Astrocyte of the cerebellum (primary cell): ENCODE measurements around the gene HSD17B4.
"Not testable (repeated sequence)": the region's sequence is repeated elsewhere in the genome, so short reads cannot be mapped to it uniquely, and the experiment has no call there.

Source experiments
- DNase-seq: peaks from one replicate; pipeline ENCODE4 v3.0.0-alpha.2; 2011; ENCODE audit warnings: low read depth
- H3K4me3 ChIP-seq: 2 replicates; pipeline ENCODE4 v1.5.1; 2011; ENCODE audit warnings: mild to moderate bottlenecking, low read depth, low read length, moderate library complexity
- in situ Hi-C: cut with HindIII; loops from 2 replicates; pipeline ENCODE4 v1.10.0; 2017; ENCODE audit warnings: low sequenced_read_pairs
- TF ChIP-seq, protein P1 (sequence below): IDR thresholded peaks from 2 replicates; pipeline ENCODE4 v1.5.1; 2012; ENCODE audit warnings: low read length, low read depth, moderate library complexity, mild to moderate bottlenecking; ENCODE audit errors: missing control alignments

The HSD17B4 gene

DNA sequence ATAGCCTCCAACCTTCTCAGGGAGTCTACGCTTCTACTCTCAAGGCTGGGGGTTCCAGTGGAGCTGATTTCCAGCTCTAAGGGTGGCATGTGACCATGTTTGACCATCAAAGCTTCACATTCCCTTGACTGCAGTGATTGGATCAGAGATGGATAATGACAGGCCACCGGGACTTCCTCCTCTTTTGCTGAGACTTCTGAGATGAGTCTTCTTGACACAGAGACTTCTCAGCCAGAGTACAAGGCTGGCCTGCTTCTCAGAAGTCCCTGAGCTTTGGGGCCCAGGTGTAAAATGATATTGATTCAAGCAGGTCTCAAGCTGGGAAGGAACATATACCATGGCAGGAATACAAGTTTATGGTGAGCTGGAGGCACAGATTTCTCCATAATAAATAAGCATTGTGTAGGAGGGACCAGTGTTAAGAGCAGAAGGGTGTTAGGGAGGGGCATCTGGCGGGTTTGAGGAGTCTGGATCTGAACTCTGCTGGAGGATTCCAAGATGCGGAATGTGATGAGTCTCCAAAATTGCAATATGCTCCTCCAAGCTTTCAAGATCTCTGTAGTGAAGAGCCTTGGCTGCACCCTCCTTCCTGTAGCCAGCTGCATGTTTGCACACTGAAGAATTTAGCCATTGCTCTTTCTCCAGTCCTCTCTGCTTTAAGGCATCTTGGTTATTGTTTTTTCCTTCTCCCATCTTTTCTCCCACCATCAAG lies 41.7 kb upstream of the HSD17B4 start:
- TF ChIP-seq, protein P1, sequence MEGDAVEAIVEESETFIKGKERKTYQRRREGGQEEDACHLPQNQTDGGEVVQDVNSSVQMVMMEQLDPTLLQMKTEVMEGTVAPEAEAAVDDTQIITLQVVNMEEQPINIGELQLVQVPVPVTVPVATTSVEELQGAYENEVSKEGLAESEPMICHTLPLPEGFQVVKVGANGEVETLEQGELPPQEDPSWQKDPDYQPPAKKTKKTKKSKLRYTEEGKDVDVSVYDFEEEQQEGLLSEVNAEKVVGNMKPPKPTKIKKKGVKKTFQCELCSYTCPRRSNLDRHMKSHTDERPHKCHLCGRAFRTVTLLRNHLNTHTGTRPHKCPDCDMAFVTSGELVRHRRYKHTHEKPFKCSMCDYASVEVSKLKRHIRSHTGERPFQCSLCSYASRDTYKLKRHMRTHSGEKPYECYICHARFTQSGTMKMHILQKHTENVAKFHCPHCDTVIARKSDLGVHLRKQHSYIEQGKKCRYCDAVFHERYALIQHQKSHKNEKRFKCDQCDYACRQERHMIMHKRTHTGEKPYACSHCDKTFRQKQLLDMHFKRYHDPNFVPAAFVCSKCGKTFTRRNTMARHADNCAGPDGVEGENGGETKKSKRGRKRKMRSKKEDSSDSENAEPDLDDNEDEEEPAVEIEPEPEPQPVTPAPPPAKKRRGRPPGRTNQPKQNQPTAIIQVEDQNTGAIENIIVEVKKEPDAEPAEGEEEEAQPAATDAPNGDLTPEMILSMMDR, result no peak
- in situ Hi-C loops, result no loop called here
- no peak overlapping the region for H3K4me3 ChIP-seq
- DNase-seq, result no peak

DNA sequence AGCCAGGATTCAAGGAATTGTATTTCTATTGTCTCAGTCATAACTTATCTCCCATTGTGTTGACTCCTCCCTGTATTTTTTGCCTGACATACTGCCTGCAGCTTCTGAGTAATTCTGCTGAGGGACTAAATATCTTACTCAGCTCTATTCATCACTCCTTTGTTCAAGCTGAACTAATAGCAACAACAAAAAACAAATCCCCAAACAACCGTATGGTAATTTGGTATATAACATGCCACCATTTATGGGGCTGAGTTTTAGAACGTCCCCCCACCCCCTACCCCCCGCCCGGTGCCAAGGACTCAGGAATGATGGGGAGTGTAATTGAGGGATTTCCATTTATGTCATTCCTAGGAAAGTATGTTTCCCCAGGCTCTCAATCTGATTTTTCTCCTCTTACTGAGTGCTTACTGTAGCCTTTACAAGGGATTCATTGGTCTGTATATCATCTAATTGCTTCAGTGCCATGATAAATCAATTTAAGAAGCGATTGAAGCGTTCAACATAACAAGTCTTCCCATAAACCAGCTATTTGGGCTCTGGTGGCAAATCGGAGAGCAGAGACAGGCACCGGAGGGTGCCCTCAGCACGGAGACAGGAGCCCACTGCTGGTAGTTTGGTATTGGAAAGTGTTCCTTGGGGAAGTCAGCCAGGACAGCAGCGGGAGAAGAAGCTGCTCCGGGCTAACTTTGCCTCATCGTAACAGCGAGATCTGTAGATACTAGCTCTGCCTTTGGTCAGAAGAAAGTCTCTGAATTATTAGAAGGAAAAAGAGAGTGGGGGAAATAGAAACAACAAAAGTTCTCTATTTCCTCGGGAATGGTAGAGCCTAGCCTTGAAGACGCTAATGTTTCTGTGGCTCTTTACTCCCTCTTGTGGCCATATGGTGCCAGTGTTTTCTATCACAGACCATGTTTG lies 40.7 kb upstream of the HSD17B4 start:
- peak; percentile 70 for DNase-seq
- TF ChIP-seq, protein P1, result peak; percentile 84
- in situ Hi-C loops, result no loop called here

DNA sequence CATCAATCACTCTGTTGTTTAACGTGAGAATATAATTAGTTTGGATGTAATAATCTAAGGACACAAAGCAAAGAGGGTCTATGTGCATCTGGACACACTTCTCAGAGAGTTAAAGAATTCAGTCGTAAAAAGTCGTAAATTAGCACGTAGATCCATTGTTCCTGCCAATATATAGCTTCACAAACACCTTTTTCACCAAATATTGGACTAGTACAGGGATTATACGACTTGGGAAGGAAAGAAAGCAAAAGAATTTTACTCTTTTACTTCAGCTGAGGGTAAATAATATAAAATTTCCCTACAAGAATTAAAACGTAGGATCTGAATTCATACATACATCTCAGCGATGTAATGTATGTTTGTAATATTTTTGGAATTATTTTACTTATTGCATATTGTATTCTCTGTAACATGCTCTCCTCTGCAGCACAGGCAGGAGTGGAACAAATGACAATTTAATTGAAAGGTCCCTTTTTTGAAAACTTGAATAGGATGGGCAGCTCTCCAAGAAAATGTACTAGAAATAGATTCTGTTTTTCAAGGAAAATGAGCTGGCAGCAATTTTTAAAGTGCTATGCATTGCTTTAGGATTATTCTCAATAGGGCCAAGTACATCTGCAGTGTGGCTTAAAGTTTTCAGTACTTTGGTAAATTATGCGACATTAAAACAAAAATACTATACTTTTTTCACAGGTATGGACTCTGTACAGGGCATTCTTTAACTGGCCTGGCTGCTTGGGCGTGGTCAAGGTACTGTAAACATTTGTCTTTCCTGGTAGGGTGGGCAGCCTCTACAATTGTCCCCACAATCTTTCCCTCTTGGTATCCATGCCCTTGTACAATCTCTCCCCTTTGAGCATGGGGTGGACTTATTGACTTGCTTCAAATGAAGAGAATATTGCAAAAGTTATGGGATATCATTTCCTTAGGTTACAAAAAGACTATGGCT lies 39.7 kb upstream of the HSD17B4 start:
- in situ Hi-C loops, result no loop called here
- peak overlapping the region; percentile 46 for H3K4me3 ChIP-seq
- TF ChIP-seq, protein P1, result no peak
- no peak for DNase-seq

More for the DNA sequence above, 40.7 kb upstream of the HSD17B4 start:
- H3K4me3 ChIP-seq, result peak overlapping the region; percentile 46

DNA sequence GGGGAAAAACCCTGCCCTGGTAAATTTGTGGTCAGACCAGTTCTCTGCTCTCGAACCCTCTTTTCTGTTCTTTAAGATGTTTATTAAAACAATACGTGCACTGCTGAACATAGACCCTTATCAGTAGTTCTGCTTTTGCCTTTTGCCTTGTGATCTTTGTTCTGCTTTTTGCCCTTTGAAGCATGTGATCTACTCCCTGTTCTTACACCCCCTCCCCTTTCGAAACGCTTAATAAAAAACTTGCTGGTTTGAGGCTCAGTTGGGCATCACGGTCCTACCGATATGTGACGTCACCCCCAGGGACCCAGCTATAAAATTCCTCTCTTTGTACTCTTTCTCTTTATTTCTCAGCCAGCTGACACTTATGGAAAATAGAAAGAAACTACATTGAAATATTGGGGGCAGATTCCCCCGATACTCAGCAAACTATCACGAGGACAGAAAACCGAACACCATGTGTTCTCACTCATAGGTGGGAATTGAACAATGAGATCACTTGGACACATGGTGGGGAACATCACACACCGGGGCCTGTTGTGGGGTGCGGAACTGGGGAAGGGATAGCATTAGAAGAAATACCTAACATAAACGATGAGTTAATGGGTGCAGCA lies 38.1 kb upstream of the HSD17B4 start:
- in situ Hi-C loops, H3K4me3 ChIP-seq, DNase-seq: not testable (repeated sequence)

DNA sequence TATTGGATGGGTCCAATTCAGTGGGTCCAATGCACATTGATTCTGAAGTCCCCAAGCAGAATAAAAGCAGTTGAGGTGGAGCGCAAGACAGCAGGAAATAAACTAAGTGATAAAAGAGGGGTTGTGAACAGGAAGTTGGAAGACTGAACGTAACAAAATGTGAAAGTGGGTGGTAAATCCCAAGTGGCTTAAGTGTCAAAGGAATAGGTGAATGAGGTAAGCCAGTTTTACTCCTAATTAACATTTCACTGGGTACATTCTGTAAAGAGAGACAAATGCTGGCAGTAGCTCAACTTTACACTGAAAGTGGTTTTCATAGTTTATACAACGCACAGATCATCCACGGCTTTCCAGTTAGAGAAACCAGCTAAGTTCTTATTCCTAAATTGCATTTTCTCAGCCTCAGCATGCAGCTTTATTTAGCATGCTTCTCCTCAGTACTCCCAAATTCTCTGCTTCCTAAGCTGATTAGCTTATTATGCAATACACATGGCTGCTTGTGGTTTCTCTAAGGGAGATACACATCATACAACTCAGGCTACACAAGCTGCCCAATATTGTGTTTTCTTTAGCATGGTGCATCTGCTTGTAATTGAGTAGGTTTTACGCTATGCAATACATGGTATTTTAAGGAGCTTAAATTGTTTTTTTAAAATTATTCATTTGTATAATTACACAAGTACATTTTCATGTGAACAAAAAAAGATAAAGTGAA lies 34.2 kb upstream of the HSD17B4 start:
- no peak overlapping the region for H3K4me3 ChIP-seq
- TF ChIP-seq, protein P1, result no peak
- in situ Hi-C loops, result no loop called here
- peak; percentile 68 for DNase-seq

DNA sequence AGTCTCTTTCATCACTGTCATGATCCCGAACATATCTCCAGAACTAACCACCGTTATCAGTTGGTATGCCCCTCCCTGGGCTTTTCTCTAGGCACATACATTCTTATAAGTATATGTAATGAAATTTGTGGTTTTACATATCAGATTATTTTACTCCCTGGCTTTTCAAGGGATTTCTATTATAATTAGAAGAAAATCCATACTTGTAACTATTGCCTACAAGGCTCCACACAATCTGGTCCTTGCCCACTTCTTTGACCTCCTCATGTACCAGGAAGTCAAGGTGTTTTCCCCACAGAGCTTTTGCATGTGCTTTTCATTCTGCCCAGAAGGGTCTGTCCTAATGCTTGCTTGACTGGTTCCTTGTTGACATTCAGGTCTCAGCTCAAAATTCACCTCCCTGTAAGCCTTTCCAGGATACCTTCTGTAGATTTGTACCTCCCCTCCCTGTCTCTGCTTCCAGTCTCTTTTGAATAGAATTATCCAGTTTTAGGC lies 33.6 kb upstream of the HSD17B4 start:
- no peak overlapping the region for H3K4me3 ChIP-seq
- in situ Hi-C loops, result no loop called here
- TF ChIP-seq, protein P1, result no peak
- DNase-seq, result no peak
